Thoracic aorta (tissue), 2 donors: Measurements from ENCODE around the gene DOCK7. TPM values are rescaled to one million over a fixed set of nuclear protein-coding genes. Genes with fewer than 3 reads are reported as not detected.
A peak's percentile ranks its signal among the peaks of the same experiment; 100 is the strongest.

Experiments
- ATAC-seq: fragments of 150-250 bp; one replicate; pipeline ENCODE4 v1.8.0; 2017; ENCODE audit warnings: low read depth; ENCODE audit not compliant: insufficient number of reproducible peaks, low FRiP score
- DNase-seq: peaks from one replicate; pipeline ENCODE4 v3.0.0-alpha.2; 2020; ENCODE audit warnings: low spot score
- H3K27ac ChIP-seq, 2 donors: fragments of 200-600 bp; sonication (generic); 1 replicate in 1 of 2; 2 replicates in 1 of 2; pipeline ENCODE4 v1.5.1; 2016; ENCODE audit warnings: mild to moderate bottlenecking in 2 of 2, moderate library complexity in 2 of 2
- H3K27me3 ChIP-seq: fragments of 200-600 bp; sonication (generic); replicated peaks from 2 replicates; pipeline ENCODE4 v1.6.0; 2016; ENCODE audit warnings: mild to moderate bottlenecking; ENCODE audit not compliant: insufficient read depth
- H3K36me3 ChIP-seq: fragments of 200-600 bp; sonication (generic); one replicate; pipeline ENCODE4 v1.5.1; 2016
- H3K4me1 ChIP-seq, 2 donors: fragments of 200-600 bp; sonication (generic); 1 replicate in 1 of 2; 2 replicates in 1 of 2; pipeline versions ENCODE4 v1.5.1 to v1.6.0; 2016; ENCODE audit warnings: low read depth in 2 of 2, mild to moderate bottlenecking in 1 of 2; ENCODE audit not compliant: control insufficient read depth in 1 of 2
- H3K4me3 ChIP-seq: fragments of 200-600 bp; sonication (generic); 2 replicates; pipeline ENCODE4 v1.5.1; 2016; ENCODE audit warnings: mild to moderate bottlenecking
- H3K9me3 ChIP-seq: fragments of 200-600 bp; sonication (generic); 2 replicates; pipeline ENCODE4 v1.5.1; 2016
- total RNA-seq, 2 donors: library from RNA; depleted of rRNA; stranded (reverse); fragments of >200 nt; gene quantifications; one replicate each; pipeline versions ENCODE4 v1.1.0 to v1.2.3, GENCODE V29; 2016
- TF ChIP-seq, protein P1 (sequence below): fragments of 200-600 bp; sonication (generic); IDR thresholded peaks from one replicate; pipeline ENCODE4 v1.5.1; 2019; ENCODE audit warnings: antibody characterized with exemption

DOCK7 gene
- total RNA-seq, 2 donors from 2014 or later, result 52.7 to 75.7 TPM

DNA sequence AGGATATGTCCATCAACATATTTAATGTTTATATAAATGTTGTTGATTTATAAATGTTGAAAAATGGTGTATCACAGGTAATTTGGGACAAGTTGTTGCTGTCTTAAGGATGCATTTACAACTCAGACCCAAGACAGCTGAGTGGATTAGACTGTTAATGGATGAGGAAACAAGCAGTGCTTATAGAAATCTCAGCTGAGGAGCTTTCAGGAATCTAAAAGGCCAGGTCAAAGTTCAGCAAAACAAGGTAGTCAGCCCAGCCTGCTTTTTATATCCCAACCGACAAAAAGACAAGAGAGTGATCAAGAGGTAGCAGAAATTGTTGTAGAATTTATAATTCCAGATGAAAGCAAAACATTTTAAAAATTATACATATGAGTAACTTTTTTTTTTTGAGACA lies 268.0 kb downstream of the DOCK7 start:
- no peak overlapping the region for H3K27ac ChIP-seq
- no peaks in the 10 kb centered on the region for H3K36me3 ChIP-seq
- no peaks in the 10 kb centered on the region for H3K27me3 ChIP-seq
- no peaks in the 10 kb centered on the region for H3K9me3 ChIP-seq
- TF ChIP-seq, protein P1, sequence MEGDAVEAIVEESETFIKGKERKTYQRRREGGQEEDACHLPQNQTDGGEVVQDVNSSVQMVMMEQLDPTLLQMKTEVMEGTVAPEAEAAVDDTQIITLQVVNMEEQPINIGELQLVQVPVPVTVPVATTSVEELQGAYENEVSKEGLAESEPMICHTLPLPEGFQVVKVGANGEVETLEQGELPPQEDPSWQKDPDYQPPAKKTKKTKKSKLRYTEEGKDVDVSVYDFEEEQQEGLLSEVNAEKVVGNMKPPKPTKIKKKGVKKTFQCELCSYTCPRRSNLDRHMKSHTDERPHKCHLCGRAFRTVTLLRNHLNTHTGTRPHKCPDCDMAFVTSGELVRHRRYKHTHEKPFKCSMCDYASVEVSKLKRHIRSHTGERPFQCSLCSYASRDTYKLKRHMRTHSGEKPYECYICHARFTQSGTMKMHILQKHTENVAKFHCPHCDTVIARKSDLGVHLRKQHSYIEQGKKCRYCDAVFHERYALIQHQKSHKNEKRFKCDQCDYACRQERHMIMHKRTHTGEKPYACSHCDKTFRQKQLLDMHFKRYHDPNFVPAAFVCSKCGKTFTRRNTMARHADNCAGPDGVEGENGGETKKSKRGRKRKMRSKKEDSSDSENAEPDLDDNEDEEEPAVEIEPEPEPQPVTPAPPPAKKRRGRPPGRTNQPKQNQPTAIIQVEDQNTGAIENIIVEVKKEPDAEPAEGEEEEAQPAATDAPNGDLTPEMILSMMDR, result no peak
- no peak overlapping the region for H3K4me3 ChIP-seq
- H3K4me1 ChIP-seq, result no peaks in the 10 kb centered on the region
- ATAC-seq (no peak), DNase-seq (no peak)

GRCh38 chr1:62417351-62417999 lies 270.7 kb downstream of the DOCK7 start:
- Histone ChIP-seq H3K36me3 (no peaks in the 10 kb centered on the region), H3K9me3 (no peaks in the 10 kb centered on the region), H3K4me1 (no peaks in the 10 kb centered on the region), H3K4me3 (no peak overlapping the region), H3K27me3 (no peaks in the 10 kb centered on the region), H3K27ac (no peak overlapping the region)
- TF ChIP-seq, protein P1, result no peak
- ATAC-seq, result no peak
- no peak for DNase-seq

DNA sequence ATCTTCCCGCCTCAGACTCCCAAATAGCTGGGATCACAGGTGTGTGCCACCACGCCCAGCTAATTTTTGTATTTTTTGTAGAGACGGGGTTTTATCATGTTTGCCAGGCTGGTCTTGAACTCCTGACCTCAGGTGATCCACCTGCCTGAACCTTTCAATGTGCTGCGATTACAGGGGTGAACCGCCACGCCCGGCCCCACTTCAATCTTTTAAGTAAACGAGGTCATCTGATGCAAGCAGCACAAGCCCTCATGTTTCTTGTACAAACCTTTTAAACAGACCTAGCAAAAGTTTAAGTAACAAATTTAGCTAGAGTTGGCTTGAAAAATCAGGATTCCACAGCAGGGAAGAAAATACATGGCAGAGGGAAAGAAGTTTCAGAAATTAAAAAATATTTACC lies 272.5 kb downstream of the DOCK7 start:
- no peak overlapping the region for H3K4me3 ChIP-seq
- DNase-seq (no peak), ATAC-seq (no peak)
- H3K9me3 ChIP-seq, result no peaks in the 10 kb centered on the region
- H3K36me3 ChIP-seq, result no peaks in the 10 kb centered on the region
- TF ChIP-seq, protein P1, result no peak
- H3K27me3 ChIP-seq, result no peaks in the 10 kb centered on the region
- H3K4me1 ChIP-seq, result no peaks in the 10 kb centered on the region
- no peak overlapping the region for H3K27ac ChIP-seq

DNA sequence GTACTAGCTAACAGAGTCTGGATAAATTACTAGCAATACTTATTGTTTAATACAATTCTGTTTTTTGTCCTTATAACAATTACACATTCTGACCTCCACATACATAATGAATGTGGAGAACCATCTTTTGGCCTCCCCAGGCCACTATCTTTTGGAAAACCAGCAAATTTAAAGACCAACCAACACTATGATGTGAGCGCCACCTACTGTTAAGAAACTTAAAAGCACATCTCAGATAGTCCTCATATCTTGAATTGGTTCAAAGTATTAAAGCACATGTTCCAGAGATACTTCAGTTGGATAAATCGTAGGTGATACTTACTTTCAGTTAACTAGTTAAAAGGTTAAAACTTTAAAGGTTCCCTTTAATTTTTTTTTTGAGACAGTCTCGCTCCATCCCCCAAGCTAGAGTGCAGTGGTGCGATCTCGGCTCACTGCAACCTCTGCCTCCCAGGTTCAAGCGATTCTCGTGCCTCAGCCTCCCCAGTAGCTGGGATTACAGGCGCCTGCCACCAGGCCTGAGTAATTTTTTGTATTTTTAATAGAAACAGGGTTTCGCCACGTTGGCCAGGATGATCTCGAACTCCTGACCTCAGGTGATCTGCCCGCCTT lies 280.7 kb downstream of the DOCK7 start:
- no peak for ATAC-seq
- Histone ChIP-seq H3K4me3 (no peak overlapping the region), H3K36me3 (no peaks in the 10 kb centered on the region), H3K9me3 (no peaks in the 10 kb centered on the region), H3K27ac (no peak overlapping the region), H3K27me3 (no peaks in the 10 kb centered on the region), H3K4me1 (no peaks in the 10 kb centered on the region)
- TF ChIP-seq, protein P1, result peak; percentile 72
- DNase-seq, result no peak

DNA sequence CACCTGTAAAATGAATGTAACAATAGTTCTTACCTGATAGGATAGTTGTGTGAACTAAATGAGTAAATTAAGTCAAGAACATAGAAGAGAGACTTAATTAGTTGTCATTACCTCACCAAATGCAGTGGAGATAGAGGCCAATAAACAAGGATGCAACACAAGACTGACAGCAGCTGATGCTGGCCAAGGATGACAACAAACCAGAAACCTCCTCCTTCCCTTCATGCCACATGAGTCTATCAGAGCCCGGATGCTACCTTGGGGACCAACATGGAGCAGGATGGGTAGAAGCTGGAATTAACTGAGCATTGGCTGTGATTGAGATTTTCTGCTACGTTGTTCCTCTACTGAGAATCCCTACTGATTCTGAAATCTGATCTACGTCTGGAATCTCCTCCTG lies 281.6 kb downstream of the DOCK7 start:
- DNase-seq (no peak), ATAC-seq (no peak)
- H3K27ac ChIP-seq, result no peak overlapping the region
- TF ChIP-seq, protein P1, result no peak
- no peaks in the 10 kb centered on the region for H3K4me1 ChIP-seq
- no peak overlapping the region for H3K4me3 ChIP-seq
- H3K9me3 ChIP-seq, result no peaks in the 10 kb centered on the region
- H3K36me3 ChIP-seq, result no peaks in the 10 kb centered on the region
- no peaks in the 10 kb centered on the region for H3K27me3 ChIP-seq
